ENCODE data around the gene STK24.

The STK24 gene

GRCh38 chr13:98556142-98556816 lies 20.6 kb downstream of the STK24 start:
- no peak for DNase-seq (ENCODE audit: low spot score)

DNA sequence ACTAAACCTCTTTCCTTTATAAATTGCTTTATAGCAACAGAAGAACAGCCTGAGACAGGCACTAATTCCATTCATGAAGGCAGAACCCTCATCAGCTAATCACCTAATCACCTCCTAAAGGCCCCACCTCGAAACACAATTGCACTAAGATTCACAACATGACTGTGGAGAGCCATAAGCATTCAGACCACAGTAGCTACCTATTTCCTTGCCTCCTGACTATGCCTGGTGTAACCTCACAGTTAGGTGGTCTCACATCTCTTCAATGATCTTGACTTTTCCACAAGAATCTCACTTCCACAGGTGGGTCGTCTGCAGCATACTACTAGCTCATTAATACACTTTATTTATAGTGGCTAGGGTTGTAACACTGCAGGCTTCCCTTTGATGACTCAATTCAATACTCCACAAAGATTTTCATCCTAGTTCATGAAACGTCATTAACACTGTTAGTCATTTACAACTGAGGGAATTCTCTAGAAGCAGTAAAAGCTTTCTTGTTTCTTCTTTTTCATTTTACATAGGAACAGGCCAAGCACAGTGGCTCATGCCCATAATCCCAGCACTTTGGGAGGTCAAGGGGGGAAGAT lies 27.1 kb downstream of the STK24 start:
- no peak for DNase-seq (ENCODE audit: low spot score)

- no peak for DNase-seq (ENCODE audit: low spot score)
Measured at GRCh38 chr13:98549006-98549727, 27.7 kb downstream of the STK24 start.

DNA sequence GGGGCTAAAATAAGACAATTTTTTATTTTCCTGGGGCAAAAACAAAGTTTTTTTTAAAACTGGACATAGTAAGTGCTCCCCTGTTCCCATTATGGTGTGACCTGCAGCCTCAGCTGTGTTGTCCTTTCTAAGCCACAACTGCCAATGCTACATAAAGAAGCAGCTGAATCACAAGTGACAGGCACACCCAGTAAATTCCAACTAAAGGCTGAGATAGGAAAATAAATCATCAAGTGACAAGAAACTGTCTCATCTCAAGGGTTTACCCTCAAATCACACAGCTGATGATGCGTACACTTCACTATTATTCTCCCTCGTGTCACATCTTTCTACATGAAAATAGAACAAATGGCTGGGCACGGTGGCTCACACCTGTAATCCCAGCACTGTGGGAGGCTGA lies 28.7 kb downstream of the STK24 start:
- no peak for DNase-seq (ENCODE audit: low spot score)

DNA sequence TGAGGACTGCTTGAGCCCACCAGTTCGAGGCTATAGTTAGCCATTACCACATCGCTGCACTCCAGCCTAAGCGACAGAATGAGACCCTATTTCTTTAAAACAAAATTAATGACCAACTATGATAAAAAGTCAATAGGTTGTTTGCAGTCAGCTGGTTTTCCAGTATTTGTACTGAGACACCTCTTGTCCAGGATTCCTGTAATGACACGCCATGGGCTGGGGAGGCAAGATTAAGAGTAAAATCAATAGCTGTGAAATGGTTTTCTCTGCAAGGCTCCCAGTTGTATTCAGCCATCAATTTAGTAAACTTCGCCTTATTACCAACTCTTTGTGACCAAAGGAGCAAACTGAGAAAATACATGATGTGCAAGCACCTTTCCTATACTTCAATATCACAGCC lies 29.5 kb downstream of the STK24 start:
- no peak for DNase-seq (ENCODE audit: low spot score)

GRCh38 chr13:98546402-98546801 lies 30.5 kb downstream of the STK24 start:
- no peak for DNase-seq (ENCODE audit: low spot score)

DNA sequence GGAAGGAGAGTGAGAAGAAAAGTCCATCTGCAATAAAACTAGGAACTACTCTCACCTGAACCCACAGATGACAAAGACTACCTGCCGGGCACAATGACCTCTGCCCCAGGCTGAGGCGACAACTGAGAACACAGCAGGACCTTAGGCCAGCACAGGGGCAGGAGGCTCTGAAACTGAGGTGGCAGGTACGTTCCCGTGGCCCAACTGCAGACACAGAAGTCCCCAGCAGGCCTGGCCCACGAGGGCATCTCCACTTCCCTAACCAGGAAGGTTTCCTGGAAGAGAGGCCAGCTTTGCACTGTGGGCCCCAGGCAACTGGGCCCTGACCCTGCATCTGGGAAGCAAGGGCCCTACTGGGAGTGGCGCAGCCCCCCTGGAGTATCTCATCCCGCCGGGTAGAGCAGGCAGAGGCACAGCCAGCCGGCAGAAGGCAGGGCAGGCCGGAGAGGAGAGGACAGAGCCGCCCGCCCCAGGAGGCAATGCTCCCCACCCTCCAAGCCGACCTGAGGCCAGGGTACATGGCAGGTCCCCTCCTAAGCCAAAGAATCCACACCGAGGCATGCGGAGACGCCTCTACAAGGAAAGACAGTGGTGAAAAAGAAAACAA lies 32.7 kb downstream of the STK24 start:
- DNase-seq (ENCODE audit: low spot score): no peak

- no peak for DNase-seq (ENCODE audit: low spot score)
Measured at GRCh38 chr13:98543378-98544103, 33.4 kb downstream of the STK24 start.

GRCh38 chr13:98542568-98543377 lies 34.1 kb downstream of the STK24 start:
- DNase-seq (ENCODE audit: low spot score): no peak

- DNase-seq (ENCODE audit: low spot score): no peak
Measured at GRCh38 chr13:98541701-98542203, 35.2 kb downstream of the STK24 start.

DNA sequence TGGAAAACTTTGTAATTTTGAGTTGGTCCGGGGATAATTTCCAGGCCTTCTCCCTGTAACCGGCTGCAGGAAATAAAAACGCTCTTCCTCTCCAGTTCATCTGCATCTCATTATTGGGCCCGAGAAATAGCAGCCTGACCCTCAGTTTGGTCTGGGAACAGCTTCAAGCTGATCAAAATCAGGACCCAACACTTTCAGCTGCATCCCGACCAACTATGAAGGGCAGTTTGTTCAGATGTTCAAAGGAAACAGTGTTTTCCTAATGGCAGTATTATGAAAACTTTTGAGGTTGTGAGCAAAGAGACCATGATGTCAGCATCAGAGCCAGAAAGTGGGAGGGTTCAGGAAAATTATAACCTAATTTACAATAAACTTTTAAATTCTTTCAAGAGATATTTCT lies 35.7 kb downstream of the STK24 start:
- DNase-seq (ENCODE audit: low spot score): no peak

DNA sequence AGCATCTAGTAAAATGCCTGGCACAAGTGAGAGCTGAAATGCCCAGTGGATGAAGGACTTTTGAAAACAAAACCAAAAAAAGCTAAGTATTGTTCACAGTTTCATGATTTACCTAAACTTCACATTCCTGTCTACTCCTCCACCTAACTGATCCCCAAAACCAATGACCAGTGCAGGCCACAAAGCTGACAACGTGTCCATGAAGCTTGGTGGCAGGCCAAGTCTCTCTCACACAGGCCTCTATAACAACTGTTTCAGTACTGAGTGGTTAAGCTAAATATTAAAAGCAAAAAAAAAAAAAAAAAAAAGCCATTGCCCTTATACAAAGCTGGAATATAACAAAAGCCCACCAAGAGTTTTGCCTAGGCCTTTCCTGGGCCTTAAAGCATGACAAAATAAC lies 36.4 kb downstream of the STK24 start:
- DNase-seq (ENCODE audit: low spot score): no peak

DNA sequence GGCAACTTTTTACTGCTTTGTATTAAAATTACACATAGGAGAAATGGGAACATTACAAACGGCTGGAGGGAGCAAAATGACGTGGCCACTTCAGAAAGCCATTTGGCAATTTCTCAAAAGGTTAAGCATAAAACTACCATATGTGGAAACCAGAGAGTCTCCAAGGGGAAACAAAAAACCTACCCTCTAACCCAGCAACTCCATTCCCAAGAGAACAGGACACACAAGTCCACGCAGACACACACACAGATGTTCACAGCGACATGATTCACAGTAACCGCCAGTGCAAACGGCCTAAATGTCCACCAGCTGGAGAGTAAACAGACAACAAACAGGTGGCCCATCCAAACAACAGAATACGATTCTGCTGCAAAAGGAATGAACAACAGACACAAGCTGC lies 37.2 kb downstream of the STK24 start:
- no peak for DNase-seq (ENCODE audit: low spot score)

- DNase-seq (ENCODE audit: low spot score): no peak
Measured at GRCh38 chr13:98538876-98539275, 38.0 kb downstream of the STK24 start.

GRCh38 chr13:98537740-98538139 lies 39.2 kb downstream of the STK24 start:
- DNase-seq (ENCODE audit: low spot score): no peak

- no peak for DNase-seq (ENCODE audit: low spot score)
Measured at GRCh38 chr13:98537306-98537705, 39.6 kb downstream of the STK24 start.

DNA sequence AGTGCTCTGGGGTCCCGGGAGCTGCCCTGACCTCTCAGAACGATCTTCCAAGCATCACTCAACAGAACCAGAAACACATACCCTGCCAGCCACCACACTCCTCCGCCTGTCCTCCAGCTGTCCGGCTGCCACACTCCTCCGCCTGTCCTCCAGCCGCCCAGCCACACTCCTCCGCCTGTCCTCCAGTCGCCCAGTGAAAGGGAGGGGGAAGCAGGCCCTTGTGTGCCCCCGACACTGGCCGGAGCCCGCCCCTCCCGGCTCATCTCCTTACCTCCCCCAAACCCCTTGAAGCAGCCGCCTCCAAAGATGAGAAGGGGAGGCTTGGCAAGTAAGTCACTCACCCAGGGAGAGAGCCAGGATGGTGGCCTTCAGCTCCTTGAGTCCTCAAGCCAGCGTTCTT lies 40.2 kb downstream of the STK24 start:
- no peak for DNase-seq (ENCODE audit: low spot score)

- no peak for DNase-seq (ENCODE audit: low spot score)
Measured at GRCh38 chr13:98535501-98536354, 41.2 kb downstream of the STK24 start.

- no peak for DNase-seq (ENCODE audit: low spot score)
Measured at GRCh38 chr13:98534821-98535220, 42.1 kb downstream of the STK24 start.

GRCh38 chr13:98533912-98534311 lies 43.0 kb downstream of the STK24 start:
- no peak for DNase-seq (ENCODE audit: low spot score)

Measured in HuH-7 (cell line).